ENCODE measurements around the gene CRYBG1.

- TF ChIP-seq, protein P1, sequence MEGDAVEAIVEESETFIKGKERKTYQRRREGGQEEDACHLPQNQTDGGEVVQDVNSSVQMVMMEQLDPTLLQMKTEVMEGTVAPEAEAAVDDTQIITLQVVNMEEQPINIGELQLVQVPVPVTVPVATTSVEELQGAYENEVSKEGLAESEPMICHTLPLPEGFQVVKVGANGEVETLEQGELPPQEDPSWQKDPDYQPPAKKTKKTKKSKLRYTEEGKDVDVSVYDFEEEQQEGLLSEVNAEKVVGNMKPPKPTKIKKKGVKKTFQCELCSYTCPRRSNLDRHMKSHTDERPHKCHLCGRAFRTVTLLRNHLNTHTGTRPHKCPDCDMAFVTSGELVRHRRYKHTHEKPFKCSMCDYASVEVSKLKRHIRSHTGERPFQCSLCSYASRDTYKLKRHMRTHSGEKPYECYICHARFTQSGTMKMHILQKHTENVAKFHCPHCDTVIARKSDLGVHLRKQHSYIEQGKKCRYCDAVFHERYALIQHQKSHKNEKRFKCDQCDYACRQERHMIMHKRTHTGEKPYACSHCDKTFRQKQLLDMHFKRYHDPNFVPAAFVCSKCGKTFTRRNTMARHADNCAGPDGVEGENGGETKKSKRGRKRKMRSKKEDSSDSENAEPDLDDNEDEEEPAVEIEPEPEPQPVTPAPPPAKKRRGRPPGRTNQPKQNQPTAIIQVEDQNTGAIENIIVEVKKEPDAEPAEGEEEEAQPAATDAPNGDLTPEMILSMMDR (IDR thresholded peaks at IDR 0.05), result no peak
- TF ChIP-seq EZH2 (IDR thresholded peaks at IDR 0.05), result no peak
Observed at GRCh38 chr6:106411643-106412200, 51.2 kb downstream of the CRYBG1 start.

Measured in neural progenitor cell (in vitro differentiated cells).